Epithelial cell of esophagus (primary cell): ENCODE measurements around the gene OLFML2B.

ENCODE experiments used
- DNase-seq: peaks from one replicate; pipeline ENCODE4 v3.0.0; 2010; ENCODE audit warnings: low read depth
- H3K4me3 ChIP-seq: 2 replicates; pipeline ENCODE4 v1.5.1; 2011; ENCODE audit warnings: mild to moderate bottlenecking, low read length, control low read depth
- TF ChIP-seq, protein P1 (sequence below): IDR thresholded peaks from 2 replicates; pipeline ENCODE4 v1.5.1; 2011; ENCODE audit warnings: low read depth, mild to moderate bottlenecking, low read length, control low read depth, inconsistent platforms; ENCODE audit not compliant: insufficient read depth; ENCODE audit errors: missing control alignments

The OLFML2B gene

DNA sequence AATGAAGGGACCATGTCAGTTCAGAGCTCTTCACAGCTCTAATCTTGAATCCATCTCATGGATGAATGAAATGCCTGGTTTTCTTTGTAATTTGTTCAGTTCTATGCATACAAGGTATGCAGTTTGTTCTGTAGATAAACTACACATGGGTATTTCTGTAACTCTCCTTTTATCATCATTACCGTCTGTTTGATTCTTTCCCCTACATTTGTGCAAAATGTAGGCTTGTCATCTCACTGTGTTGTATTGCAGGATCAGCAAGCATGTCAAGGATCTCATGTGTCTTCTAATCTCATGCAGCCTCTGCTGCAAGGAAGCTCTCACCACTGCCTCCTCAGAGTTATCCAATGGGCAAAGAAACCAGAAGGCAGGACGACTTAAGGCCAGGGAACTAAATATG lies 79.3 kb downstream of the OLFML2B start:
- TF ChIP-seq, protein P1, sequence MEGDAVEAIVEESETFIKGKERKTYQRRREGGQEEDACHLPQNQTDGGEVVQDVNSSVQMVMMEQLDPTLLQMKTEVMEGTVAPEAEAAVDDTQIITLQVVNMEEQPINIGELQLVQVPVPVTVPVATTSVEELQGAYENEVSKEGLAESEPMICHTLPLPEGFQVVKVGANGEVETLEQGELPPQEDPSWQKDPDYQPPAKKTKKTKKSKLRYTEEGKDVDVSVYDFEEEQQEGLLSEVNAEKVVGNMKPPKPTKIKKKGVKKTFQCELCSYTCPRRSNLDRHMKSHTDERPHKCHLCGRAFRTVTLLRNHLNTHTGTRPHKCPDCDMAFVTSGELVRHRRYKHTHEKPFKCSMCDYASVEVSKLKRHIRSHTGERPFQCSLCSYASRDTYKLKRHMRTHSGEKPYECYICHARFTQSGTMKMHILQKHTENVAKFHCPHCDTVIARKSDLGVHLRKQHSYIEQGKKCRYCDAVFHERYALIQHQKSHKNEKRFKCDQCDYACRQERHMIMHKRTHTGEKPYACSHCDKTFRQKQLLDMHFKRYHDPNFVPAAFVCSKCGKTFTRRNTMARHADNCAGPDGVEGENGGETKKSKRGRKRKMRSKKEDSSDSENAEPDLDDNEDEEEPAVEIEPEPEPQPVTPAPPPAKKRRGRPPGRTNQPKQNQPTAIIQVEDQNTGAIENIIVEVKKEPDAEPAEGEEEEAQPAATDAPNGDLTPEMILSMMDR: no peak
- no peak for DNase-seq
- H3K4me3 ChIP-seq: no peak overlapping the region

DNA sequence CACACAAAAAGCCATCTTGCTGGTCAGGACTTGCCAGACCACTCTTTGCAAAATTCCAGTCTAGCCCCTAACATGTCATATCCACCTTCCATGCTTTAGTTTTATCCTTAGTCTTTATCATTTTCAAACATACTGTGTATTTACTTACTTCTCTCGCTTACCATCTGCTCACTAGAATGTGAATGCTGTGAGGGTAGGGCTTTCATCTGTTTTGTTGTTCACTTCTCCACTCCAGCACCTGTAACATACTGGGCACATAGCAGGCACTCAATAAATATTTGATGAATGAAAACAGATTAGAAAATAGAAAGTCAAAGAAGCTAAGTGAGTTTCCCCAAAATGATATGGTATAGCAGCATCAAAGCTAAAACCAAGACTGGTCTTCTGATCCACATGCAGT lies 79.9 kb downstream of the OLFML2B start:
- no peak overlapping the region for H3K4me3 ChIP-seq
- no peak for DNase-seq
- TF ChIP-seq, protein P1: no peak

DNA sequence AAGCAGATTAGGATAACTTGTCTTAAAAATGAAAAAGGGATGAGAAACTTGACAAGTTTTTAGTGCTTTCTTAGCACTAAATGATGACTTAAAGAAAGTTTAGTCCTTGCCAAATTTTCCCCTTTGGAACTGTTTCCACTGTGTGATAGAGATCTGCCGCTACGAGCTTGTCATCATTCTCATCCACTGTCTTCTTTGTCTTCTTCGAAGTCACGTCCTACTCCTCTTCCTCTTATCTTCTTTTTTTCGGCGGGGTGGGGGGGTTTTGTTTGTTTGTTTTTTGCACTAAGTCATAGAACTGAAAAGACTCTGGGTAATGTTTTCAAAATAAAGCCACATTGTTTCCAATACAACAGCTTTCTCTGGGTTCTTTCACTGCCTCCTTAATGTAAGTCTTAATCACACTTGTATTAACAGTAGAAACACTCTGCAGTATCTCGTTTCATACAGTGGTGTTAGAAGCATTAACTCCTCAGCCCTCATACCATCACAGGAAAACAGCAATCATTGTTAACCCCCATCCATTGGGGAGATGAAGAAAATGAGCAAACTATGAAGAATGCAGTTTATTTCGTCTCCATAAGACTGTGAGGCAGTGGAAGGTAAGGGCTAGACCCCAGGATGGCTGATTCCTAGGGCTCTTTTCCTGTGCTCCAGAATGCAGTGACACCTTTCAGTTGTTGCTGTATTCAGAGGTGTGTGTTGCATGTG lies 81.8 kb downstream of the OLFML2B start:
- H3K4me3 ChIP-seq: no peak overlapping the region
- DNase-seq: no peak
- TF ChIP-seq, protein P1: no peak

DNA sequence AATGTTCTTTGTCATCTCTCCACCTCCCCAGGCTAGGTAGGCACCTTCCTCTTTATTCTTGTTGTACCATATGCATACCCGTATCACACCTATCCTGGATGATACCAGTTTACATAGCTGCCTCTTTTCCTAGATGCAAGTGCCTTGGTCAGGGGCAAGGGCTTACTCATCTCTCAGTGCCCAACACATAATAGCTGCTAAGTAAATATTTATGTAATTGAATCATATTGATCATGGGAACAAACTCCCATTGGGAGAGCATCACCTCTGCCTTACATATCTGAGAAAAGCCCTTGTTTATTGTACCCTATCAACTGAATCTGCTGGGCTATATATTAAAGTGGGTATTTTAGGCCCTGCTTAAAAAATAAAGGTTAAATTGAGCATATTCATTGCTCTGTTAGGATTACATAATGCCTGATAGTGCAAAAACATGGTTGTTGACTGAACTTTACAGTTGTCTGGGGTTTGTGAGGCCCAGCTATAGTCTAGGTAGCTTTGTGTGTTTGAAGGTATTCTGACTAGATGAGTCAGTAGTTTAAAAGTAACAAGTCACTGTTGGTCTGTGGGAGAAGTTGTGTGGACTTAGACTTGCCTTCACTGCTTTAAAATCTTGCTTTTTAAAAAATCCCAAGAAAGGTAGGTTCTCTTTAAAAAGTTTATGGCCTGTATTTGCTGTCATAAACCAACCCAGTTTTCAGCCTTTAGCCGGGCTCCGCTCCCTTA lies 82.6 kb downstream of the OLFML2B start:
- no peak for DNase-seq
- no peak overlapping the region for H3K4me3 ChIP-seq
- TF ChIP-seq, protein P1: no peak

DNA sequence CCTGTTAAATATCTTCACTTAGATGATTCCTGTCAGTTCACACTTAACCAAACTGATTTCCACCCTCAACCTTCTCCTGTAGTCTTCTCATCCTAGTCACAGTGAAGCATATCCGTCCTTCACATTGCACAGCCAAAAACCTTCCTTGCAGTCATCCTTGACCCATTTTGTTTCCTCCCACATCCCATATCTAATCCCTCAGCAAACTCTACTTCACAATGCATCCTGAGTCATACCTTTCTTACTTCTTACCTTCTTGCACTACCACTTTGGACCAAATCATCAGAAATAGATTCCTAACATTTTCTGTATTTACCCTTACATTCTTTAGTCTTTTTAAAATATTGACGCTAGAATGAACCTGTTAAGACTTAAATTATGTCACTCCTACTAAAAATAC lies 86.9 kb downstream of the OLFML2B start:
- TF ChIP-seq, protein P1: no peak
- H3K4me3 ChIP-seq: no peak overlapping the region
- DNase-seq: peak; percentile 67

DNA sequence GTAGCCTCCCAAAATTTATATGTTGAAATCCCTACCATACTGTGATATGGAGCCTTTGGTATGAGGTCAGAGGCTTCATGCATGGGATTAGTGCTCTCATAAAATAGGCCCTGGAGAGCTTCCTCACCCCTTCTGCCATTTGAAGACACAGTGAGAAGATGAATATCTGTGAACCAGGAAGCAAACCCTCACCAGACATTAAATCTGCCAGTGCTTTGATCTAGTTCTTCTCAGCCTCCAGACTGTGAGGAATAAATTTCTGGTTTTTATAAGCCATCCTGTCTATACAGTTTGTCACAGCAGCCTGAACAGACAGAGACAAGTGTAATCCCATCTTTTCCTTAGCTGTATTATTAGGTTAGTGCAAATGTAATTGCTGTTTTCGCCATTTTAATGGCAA lies 88.4 kb downstream of the OLFML2B start:
- TF ChIP-seq, protein P1: no peak
- no peak overlapping the region for H3K4me3 ChIP-seq
- no peak for DNase-seq
